Measurements from ENCODE around the gene PLEKHG5.

PLEKHG5 gene

DNA sequence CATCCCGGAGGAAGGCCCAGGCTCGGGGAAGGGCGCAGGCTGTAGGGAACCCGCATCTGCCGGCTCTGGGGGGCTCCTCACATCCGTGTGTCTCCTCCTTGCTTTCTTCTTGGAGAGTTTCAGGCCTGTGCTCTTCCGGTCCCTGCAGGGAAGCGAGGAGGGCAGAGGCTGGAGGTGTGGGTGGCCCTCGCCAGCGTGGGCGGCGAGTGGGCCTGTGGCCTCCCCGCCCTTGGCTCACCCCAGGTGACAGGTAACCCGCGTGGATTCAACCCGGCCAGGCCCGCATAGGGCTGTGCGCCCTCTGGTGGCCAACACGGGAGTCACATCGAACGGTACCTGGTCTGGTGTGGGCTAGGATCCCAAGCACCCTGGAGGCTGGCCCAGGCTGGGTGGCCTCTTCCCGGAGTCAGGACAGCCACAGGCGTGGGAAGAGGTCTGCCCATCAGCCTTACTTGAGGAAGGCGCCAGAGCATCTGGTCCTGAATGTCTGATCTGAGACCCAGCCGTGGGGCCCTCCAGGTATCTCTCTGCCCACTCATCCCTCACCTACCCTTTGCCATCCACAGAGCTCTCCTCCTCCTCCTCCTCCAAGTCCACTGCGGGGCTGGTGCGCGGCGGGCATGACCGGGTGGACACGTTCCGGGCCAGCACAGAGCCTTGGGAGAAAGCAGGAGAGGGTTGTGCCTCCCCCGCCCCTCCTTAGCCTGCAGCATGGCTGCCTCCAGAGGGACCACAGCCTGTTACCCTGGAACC lies 15.9 kb downstream of the PLEKHG5 start:
- DNase-seq (ENCODE audit: low spot score), result no peak

DNA sequence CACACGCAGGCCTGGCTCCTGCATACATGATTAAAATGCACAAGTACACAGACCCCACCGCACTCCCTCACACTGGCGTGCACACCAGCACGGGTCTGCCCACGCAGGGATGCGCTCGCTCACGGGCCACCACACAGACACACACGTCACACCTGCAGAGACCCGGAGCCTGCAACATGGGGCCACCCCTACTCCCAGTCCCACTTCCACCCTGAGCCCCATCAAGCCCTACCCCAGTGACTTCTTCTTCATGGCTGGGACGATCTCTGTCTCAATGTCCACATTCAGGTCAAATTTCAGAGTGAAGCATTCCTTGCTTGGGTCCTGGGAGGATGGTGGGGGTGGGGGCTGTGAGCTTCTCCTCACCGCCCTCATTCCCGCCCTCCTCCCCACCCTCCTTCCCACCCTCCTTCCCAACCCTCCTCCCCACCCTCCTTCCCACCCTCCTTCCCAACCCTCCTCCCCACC lies 16.6 kb downstream of the PLEKHG5 start:
- no peak for DNase-seq (ENCODE audit: low spot score)

DNA sequence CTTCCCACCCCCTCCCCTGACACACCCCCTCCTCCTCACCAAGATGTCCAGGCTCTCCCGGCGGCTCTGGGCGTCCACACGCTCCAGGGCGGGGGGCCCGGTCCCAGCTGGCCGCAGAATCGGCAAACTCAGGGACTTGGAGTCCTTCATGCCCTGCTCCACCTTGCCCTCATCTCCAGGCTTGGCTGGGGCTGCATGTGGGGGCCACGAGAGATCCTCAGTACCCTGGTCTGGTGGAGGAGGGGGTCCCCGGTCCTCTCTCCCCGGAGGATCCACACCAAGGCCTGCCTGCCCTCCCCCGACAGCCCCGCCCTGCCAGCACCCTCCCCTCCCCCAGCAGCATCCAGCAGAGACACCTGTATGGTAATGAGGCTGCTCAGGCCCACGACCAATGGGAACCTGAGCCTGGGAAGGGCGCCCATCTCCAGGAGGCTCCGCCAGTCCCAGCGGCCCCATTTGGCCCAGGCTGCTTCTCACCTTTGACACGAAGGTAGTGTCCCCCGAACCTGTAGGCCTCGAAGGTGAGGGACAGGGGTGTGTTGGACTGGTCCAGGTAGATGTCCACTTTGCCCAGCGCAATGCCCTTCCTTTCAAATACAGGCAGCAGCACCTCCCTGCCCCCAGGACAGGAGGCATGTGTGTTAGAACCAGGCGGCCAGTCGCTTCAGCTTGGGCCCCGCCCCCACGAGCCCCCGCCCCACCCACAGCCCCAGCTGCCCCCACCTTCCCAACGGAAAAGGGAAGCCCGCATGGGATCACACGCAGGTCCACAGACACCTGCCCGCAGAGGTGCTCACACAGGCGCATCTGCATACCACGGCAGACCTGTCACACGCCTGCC lies 17.3 kb downstream of the PLEKHG5 start:
- no peak for DNase-seq (ENCODE audit: low spot score)

DNA sequence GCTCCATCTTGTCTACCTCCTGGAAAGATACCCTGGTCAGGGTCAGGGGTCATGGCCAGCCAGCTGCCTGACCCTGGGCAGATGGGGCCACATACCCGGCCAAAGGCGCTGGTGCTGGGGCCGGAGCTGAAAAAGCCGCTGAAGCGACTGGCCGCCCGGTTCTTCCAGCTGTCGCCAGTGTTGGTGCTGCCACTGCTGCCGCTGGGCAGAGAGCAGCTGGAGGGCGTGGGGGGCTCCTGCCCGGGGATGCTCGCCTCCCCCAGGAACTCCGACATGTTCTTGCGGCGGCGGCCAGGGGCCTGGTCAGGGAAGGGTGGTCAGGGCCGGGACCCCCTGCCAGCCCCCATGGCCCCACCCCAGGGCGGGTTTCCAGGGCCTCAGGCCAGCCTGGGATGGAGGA lies 18.3 kb downstream of the PLEKHG5 start:
- no peak for DNase-seq (ENCODE audit: low spot score)

DNA sequence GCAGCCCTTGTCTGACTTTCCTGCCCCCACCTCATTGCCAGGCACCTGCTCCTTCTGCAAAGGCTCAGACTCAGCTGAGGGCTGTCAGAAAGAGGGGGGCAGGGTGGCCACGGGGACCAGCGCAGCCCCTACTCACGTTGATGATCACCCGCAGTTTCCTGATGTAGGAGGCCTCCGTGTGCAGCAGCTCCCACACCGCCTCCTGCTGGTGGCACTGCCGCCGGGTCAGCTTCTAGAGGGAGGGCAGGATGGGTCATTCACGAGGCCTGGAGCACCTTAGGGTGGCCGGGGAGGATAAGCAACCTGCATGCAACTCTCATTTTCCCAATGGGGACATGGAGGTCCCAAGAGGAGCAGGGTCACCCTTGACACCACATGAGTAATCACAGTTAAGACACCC lies 19.1 kb downstream of the PLEKHG5 start:
- no peak for DNase-seq (ENCODE audit: low spot score)

DNA sequence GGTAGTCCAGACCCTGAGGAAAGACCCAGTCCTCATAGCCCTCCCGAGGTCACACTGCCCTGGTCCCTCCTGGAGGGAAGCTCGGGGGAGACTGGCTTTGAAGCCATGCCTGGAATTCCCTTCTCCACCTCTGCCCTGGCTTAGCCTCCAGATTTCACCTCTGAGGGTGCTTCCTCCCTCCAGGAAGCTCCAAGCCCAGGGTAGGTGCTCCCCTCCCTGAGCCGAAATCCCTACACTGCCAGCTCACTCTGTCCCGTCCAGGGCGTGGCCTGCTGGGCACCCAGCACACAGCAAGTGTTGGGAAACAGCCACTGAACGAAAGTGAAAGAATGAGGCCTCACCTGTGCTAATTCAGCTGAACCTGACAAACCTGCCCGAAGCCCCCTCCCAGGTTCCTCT lies 19.5 kb downstream of the PLEKHG5 start:
- DNase-seq (ENCODE audit: low spot score), result no peak

DNA sequence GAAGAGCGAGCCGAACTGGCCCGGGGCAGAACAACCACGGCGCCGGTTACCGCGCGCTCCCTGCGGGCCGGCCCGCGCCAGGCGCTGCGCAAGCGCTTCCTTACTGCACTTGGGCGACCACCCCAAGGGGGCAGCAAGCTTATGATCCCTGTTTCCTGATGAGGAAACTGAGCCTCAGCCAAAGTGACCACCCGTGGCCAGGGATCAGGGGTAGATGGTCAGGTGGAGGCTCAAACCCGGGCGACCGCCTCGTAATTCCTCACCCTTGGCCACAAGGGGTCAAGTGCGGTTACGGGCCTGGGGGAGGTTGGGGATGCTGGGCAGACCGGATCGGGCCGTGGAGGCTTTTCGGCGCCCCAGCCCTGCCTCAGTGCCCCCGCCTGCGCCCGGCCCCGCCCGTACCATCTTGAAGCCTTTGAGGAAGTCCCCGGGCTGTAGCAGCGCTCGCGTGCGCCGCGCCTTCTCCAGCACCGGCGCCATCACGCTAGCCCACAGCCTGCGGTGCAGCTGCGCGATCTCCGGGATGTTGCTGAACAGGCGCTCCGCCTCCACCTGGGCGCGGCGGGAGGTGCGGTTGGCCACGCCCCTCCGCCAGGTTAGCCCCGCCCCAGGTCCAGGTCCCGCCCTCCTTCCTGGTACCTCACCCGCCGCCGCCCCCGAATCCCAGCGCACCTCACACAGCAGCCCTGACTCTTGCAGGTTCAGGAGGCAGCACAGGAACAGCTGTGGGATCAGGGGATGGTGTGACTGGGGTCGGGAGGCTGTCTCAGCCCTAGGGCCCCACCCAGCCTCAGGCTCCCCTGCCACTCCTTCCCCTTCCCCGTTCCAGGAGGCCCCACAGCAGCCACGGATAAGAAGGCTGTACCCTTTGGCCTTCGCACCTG lies 20.1 kb downstream of the PLEKHG5 start:
- no peak for DNase-seq (ENCODE audit: low spot score)

DNA sequence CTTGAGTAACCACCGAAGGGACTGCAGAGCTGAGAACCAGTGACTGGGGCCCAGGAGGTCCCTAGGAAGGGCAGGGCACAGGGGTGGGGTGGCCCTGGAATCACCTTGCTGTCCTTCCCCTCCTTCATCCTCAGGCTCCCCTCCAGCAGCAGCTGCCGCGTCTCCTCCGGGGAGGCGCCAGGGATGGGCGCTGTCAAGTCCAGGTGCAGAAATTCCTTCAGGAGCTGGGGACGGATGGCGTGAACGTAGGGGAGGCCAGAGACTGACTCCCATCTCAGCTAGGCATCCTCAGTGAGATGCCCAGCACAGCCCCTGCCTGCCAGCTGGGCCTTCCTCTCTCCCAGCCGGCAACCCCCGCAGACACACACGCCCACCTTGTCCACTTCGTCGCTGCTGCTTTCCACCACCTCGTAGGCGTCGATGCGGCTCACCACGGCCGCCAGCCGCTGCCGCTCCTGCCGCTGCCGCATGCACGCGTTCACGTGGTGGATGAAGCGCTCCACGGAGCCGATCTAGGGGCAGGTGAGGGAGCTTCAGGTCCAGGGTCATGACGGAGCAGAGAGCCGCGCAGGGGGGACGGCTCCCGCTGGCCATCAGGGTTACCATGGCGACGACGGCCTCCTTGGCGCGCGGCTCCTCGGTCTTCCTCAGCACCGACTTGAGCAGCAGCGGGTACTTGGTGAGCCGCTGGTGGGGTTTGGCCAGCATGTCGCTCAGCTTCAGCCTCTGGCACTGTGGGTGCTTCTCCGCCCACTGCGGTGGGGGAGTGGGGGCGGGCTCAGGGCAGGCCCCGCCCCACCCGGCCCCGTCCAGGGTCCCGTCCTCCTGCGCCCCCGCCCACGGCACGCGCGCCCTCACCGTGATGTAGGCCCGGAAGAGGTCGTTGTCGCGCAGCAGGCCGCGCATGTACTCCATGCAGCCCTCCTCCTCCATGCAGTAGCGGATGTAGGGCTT lies 21.1 kb downstream of the PLEKHG5 start:
- DNase-seq (ENCODE audit: low spot score), result no peak

DNA sequence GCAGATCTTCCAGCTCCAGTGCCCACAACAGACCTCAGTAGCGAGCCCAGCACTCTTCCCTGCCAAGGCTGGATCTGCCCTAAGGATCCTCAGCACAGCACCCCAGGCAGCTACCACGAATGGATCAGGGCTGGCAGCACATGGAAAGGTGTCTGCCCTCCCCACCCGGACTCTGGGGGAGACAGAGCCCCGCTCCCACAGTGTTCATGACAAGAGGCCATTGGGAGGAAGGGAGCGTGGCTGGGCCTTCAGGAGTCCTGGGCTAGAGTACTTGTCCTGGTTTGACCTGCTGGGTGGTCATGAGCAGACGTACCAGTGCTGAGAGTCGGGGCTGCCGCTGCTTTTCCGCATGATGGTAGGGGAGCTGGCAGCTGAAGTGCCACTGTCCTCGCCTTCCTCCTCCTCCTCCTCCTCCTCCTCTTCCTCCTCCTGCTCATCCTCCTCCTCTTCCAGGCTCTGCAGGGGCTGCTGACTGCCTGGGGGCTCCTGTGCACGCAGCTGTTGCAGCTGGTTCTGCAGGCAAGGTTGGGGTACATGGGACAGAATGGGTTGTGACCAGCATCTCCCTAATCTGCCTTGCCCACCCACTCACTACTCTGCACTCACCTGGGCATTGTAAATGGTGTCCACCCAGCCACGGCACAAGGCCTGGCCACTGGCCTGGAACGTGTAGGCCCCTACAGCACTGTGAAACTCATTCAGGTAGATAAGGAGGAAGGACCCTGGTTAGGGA lies 22.6 kb downstream of the PLEKHG5 start:
- no peak for DNase-seq (ENCODE audit: low spot score)

DNA sequence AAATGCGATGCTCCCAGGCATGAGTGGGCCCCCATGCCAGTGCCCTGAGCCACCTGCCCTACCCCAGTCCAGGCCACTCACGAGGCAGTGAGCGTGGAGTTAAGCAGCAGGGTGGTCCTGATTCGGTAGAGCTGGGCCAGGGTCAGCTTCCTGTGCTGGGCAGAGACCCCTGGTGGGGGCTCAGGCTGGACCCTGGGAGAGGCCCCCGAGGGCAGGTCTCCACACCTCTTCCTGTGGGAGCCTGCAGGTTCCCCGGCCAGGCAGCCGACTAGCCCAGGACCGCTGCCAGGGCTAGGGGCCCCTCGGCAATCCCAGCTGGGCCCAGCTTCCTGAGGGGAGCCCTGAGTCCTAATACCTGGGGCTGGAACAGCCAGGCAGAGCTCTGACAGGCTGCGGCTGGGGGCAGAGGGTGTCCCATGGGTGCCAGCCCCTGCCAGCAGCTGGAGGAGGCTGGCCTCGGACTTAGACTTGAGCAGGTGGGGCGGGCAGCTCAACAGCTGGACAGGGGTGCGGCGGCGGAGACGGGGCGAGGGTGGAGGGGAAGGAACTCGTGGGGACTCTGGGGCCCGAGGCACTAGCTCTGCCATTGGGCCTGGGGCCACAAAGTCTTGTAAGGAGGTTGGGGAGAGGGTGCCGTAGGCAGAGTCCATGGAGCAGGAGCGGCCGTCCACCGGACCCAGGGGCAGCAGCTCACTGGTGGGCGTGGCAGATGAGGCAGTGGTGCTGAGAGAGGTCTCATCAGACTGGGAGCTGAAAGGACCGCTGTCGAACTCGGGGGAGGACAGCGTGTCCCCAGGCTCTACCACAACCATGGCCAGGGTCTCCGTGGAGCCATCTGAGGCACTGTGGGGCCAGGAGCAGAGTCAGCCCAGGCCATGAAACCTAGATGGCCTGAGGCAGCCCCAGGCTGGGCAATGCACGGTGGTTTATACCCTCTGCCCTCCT lies 23.5 kb downstream of the PLEKHG5 start:
- no peak for DNase-seq (ENCODE audit: low spot score)

DNA sequence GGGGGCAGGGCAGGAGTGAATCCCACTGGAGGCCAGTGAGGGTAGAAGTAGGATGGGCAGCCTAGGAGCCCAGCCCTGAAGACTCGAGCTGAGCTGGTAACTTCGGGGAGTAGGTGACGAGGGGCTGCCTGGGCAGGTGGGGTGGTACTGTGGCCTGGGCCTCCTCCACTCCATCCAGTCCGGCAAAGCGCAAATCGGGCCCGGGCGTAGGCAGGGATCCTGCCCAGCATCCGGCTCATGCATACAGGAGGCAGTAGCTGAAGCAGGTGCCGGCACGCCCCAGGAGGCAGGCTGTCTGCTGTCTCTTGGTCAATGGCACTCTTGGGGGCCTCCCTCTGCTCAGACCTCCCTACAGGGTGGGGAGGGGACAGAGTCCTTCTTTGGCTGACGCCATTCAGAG lies 24.2 kb downstream of the PLEKHG5 start:
- DNase-seq (ENCODE audit: low spot score), result no peak

DNA sequence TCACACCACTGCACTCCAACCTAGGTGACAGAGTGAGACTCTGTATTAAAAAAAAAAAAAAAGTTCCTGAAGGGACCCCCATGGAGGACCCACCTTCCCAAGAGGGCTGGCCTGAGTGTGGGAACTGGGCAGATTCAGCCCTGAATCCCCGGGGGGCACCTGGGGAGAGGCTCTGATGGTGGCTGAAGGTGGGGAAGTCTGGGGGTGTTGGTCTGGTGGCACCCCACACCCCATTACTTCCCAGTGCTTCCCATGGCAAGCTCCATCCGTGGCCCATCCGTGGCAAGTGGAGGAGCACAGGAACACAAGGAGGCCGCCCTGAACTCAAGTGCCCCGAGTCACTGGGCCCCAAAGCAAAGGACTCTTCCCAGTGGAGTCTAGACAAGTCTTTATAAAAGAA lies 24.7 kb downstream of the PLEKHG5 start:
- no peak for DNase-seq (ENCODE audit: low spot score)

DNA sequence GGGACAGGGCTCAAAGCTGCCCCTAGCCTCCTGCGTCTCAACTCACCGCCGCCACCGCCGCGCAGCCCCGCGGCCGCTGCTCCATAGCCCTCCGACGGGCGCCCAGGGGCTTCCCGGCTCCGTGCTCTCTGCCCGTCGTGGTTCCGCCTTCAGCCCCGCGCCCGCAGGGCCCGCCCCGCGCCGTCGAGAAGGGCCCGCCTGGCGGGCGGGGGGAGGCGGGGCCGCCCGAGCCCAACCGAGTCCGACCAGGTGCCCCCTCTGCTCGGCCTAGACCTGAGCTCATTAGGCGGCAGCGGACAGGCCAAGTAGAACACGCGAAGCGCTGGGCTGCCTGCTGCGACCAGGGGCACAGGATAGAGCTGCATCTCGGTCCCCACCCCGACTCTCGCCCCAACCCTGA lies 25.4 kb downstream of the PLEKHG5 start, which contains the start of gene TNFRSF25:
Gene TNFRSF25 (minus strand): TSS at position 151 of the 400 bp plus-strand sequence. CDS start 66 bp downstream, at position 85.
- no peak for DNase-seq (ENCODE audit: low spot score)

DNA sequence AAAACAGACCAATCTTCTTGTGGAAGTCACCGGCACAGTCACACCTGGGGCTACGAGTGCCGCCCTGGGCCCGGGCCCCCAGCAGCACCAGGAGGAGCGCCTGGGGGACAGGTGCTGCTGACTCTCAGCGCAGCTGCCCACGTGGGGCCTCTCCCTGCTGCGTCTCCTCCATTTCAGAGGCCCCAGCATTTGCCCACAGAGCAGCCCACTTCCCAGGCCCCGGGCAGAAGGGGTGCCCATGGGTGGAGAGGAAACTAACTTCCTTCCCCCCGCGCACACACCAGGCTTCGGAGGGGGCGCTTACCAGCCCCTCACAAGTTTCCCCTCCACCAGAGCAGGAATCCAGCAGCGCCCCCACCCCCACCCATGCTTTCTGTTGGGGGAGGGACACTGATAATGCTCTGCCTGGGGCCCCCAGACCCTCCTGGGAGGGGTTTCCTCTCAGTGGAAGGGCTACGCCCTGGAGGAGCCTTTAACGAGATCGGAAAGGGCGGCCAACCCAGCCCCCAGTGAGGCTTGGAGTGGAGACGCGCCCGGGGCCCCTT lies 25.9 kb downstream of the PLEKHG5 start:
- no peak for DNase-seq (ENCODE audit: low spot score)

DNA sequence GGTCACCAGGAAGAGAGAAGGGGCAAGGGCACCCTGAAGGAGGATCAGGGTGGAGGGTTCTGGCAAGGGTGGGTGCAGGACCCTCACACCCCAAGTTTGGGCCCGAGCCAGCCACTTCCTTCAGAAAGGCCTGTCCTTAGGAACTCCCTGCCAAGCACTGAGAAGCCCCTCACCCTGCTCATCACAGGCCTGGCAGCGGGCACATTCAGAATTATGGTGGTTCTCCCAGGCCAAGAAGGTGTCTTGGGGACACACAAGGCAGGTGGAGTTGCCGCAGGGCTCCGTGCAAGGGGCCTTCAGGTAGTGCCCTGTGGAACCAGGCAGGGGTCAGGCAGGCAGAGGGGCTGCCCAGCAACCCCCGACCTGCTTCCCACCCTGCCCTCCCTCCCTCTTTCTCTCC lies 26.6 kb downstream of the PLEKHG5 start:
- no peak for DNase-seq (ENCODE audit: low spot score)

DNA sequence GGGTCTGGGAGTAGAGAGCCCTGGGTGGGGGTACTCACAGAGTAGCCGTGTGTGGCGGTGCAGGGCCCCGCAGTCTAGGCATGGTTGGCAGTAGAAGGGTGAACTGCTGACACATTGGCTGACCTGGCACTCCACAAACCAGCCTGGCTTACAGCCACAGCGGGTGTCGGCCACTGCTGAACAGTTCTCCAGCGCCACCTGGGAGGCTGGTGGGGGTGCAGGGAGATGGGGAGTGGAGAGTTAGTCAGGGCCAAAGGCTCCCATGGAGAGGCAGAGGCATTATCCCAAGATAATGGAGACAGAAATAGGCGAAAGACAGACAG lies 27.0 kb downstream of the PLEKHG5 start:
- no peak for DNase-seq (ENCODE audit: low spot score)

DNA sequence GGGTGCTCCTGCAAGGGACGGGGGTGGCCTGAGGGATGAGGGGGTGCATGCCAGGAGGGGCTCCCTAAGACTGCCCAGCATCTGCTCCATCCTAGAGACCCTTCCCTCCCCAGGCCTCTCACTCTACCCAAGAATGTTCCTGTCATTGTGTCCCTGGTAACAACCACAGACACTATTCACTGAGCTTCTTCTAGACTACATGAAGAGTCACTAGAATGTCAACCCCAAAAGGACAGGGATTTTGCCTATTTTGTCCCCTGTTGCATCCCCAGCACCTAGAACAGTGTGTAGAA lies 28.4 kb downstream of the PLEKHG5 start:
- no peak for DNase-seq (ENCODE audit: low spot score)

DNA sequence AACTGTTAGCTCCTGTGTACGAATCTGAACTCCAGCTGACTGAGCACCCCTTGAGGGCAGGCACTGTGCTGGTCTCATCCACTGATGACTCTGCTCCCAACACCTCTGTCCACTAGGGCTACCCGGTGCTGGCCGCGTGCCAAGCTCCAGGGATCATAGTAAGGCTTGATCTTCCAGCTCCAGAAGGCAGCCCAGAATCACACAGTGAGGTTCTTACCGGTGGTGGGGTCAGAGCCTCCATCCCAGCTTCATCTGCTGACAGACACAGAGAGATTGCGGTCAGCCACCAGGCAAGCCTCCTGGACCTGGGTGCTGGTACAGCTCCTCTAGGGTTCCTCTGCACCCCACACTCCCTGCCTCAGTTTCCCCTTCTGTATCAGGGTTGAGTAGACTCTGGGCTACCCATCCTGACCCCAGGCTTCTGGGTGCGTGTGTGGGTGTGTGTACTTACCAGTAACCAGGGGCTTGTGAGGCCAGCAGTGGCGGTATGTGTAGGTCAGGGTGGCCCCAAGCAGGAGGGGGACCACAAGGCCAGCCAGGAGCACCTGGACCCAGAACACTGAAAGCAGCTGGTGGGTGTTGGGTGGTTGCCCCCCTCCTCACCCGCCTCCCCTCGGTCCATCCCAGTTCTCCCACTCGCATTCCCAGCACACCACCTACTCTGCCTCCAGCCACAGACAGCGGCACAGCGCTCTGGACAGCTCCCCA lies 28.9 kb downstream of the PLEKHG5 start:
- no peak for DNase-seq (ENCODE audit: low spot score)
